ENCODE results near the gene TBX6.

TBX6 gene

DNA sequence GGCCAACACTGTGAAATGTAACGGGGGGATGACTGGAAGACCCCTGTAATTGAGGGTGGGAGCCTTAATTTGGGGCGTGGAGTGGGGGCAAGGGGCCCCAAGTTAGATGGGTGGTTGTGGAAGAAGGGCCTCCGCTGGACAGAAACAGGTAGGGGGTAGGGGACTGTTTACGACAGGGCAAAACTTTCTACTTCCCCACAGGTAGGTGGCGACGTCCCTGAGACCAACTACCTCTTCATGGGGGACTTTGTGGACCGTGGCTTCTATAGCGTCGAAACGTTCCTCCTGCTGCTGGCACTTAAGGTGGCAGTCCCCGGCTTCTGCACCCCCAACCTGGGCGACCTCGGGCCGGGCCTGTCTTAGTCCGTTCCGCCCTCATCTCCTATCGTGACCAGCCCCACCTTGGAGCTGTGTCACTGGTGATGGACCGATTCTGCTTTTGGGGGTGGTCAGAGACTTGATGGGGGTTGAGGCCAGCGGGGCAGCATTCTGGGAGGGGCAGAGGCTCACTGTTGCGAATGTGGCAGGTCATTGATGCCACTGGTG is 9.1 kb downstream of the TBX6 start:
- H3K27me3 ChIP-seq (ENCODE audit: insufficient read depth, poor library complexity, severe bottlenecking) = no peaks in the 10 kb centered on the region
- no peak overlapping the region for H3K27ac ChIP-seq (replicated peaks)
- no peak overlapping the region for H3K4me3 ChIP-seq (replicated peaks; ENCODE audit: insufficient read depth, low read length)
- DNase-seq (ENCODE audit: low read depth in 1 of 2, low spot score in 1 of 2) = no peak
- TF ChIP-seq, protein P1, sequence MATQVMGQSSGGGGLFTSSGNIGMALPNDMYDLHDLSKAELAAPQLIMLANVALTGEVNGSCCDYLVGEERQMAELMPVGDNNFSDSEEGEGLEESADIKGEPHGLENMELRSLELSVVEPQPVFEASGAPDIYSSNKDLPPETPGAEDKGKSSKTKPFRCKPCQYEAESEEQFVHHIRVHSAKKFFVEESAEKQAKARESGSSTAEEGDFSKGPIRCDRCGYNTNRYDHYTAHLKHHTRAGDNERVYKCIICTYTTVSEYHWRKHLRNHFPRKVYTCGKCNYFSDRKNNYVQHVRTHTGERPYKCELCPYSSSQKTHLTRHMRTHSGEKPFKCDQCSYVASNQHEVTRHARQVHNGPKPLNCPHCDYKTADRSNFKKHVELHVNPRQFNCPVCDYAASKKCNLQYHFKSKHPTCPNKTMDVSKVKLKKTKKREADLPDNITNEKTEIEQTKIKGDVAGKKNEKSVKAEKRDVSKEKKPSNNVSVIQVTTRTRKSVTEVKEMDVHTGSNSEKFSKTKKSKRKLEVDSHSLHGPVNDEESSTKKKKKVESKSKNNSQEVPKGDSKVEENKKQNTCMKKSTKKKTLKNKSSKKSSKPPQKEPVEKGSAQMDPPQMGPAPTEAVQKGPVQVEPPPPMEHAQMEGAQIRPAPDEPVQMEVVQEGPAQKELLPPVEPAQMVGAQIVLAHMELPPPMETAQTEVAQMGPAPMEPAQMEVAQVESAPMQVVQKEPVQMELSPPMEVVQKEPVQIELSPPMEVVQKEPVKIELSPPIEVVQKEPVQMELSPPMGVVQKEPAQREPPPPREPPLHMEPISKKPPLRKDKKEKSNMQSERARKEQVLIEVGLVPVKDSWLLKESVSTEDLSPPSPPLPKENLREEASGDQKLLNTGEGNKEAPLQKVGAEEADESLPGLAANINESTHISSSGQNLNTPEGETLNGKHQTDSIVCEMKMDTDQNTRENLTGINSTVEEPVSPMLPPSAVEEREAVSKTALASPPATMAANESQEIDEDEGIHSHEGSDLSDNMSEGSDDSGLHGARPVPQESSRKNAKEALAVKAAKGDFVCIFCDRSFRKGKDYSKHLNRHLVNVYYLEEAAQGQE (IDR thresholded peaks at IDR 0.05; ENCODE audit: insufficient replicate concordance, low read depth) = no peak
- TF ChIP-seq, protein P2, sequence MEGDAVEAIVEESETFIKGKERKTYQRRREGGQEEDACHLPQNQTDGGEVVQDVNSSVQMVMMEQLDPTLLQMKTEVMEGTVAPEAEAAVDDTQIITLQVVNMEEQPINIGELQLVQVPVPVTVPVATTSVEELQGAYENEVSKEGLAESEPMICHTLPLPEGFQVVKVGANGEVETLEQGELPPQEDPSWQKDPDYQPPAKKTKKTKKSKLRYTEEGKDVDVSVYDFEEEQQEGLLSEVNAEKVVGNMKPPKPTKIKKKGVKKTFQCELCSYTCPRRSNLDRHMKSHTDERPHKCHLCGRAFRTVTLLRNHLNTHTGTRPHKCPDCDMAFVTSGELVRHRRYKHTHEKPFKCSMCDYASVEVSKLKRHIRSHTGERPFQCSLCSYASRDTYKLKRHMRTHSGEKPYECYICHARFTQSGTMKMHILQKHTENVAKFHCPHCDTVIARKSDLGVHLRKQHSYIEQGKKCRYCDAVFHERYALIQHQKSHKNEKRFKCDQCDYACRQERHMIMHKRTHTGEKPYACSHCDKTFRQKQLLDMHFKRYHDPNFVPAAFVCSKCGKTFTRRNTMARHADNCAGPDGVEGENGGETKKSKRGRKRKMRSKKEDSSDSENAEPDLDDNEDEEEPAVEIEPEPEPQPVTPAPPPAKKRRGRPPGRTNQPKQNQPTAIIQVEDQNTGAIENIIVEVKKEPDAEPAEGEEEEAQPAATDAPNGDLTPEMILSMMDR (IDR thresholded peaks at IDR 0.05; ENCODE audit: insufficient read depth, low read length) = no peak
- TF ChIP-seq POLR2AphosphoS5 (IDR thresholded peaks at IDR 0.05; ENCODE audit: low read depth) = no peak

DNA sequence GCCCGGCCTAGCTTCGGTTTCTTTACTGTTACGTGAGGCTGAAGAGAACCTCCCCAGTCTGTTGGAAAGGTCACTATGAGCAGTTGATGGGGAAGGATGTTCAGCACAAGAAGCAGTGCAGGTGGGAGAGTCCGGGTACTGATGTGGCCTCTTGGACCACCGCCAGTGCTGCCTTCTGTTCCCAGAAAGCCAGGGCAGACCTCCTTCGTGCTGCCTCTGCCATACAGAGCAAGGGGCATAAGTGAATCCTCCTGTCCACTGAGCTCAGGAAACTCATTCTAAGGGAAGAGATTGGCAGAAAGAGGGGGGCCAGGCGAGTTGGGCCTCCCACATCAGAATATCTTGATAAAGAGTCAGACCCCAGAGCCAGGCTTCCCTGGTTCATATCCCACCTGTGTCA is 12.2 kb downstream of the TBX6 start:
- Histone ChIP-seq H3K4me3 (replicated peaks; ENCODE audit: insufficient read depth, low read length) (no peak overlapping the region), H3K27ac (replicated peaks) (no peak overlapping the region), H3K27me3 (ENCODE audit: insufficient read depth, poor library complexity, severe bottlenecking) (no peaks in the 10 kb centered on the region)
- DNase-seq (ENCODE audit: low read depth in 1 of 2, low spot score in 1 of 2) = no peak
- TF ChIP-seq POLR2AphosphoS5 (IDR thresholded peaks at IDR 0.05; ENCODE audit: low read depth) = no peak
- TF ChIP-seq, protein P1 (IDR thresholded peaks at IDR 0.05; ENCODE audit: insufficient replicate concordance, low read depth) = no peak
- TF ChIP-seq SPI1 (IDR thresholded peaks at IDR 0.05; ENCODE audit: borderline replicate concordance, low read depth) = no peak
- no peak for TF ChIP-seq GABPA (IDR thresholded peaks at IDR 0.05; ENCODE audit: low read depth)
- TF ChIP-seq, protein P2 (IDR thresholded peaks at IDR 0.05; ENCODE audit: insufficient read depth, low read length) = no peak

DNA sequence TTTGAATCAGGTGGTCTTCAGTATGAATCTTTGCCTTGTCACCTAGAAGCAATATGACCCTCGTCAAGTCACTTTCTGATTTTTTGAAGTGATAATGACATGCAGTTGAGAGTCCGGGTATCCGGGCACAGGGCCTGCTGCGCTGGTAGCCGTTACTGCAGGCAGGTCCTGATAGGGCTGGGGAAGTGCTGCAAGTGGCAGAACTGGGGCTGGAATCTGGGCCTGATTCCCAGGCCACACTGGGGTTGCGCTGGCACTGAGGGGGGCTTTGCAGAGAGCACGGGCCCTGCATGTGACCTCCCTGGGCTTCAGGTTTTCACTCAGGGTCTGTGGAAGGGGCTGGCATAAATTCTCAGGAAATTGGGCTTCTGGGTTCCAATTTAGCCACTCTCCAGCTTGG is 13.0 kb downstream of the TBX6 start:
- DNase-seq (ENCODE audit: low read depth in 1 of 2, low spot score in 1 of 2) = no peak
- Histone ChIP-seq H3K27me3 (ENCODE audit: insufficient read depth, poor library complexity, severe bottlenecking) (no peaks in the 10 kb centered on the region), H3K4me3 (replicated peaks; ENCODE audit: insufficient read depth, low read length) (no peak overlapping the region), H3K27ac (replicated peaks) (no peak overlapping the region)
- TF ChIP-seq SPI1 (IDR thresholded peaks at IDR 0.05; ENCODE audit: borderline replicate concordance, low read depth) (no peak), POLR2AphosphoS5 (IDR thresholded peaks at IDR 0.05; ENCODE audit: low read depth) (no peak), GABPA (IDR thresholded peaks at IDR 0.05; ENCODE audit: low read depth) (no peak)
- TF ChIP-seq, protein P2 (IDR thresholded peaks at IDR 0.05; ENCODE audit: insufficient read depth, low read length) = no peak
- TF ChIP-seq, protein P1 (IDR thresholded peaks at IDR 0.05; ENCODE audit: insufficient replicate concordance, low read depth) = no peak

Data from HL-60 (cell line).